ENCODE results near the gene IL6ST.

- TF ChIP-seq, protein P1, sequence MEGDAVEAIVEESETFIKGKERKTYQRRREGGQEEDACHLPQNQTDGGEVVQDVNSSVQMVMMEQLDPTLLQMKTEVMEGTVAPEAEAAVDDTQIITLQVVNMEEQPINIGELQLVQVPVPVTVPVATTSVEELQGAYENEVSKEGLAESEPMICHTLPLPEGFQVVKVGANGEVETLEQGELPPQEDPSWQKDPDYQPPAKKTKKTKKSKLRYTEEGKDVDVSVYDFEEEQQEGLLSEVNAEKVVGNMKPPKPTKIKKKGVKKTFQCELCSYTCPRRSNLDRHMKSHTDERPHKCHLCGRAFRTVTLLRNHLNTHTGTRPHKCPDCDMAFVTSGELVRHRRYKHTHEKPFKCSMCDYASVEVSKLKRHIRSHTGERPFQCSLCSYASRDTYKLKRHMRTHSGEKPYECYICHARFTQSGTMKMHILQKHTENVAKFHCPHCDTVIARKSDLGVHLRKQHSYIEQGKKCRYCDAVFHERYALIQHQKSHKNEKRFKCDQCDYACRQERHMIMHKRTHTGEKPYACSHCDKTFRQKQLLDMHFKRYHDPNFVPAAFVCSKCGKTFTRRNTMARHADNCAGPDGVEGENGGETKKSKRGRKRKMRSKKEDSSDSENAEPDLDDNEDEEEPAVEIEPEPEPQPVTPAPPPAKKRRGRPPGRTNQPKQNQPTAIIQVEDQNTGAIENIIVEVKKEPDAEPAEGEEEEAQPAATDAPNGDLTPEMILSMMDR (IDR thresholded peaks at IDR 0.05; ENCODE audit: low read length), result no peak
- no peak for TF ChIP-seq EZH2 (IDR thresholded peaks at IDR 0.05; ENCODE audit: borderline replicate concordance, low read length)
Measured at GRCh38 chr5:55900776-55901175, 94.0 kb downstream of the IL6ST start.
